Stomach (tissue), 4 donors: ENCODE measurements around the gene TMEM81.

Experiments
- CTCF ChIP-seq, 7 experiments: fragments of 450-650 bp in 4 of 7; fragments of 200-600 bp in 3 of 7; sonication (generic) in 3 of 7; IDR thresholded peaks; one replicate each; pipeline ENCODE4 v1.5.1; 2016 to 2019; ENCODE audit warnings: antibody characterized with exemption in 7 of 7, control low read depth in 2 of 7, mild to moderate bottlenecking in 1 of 7
- EP300 ChIP-seq: sonication (generic); formaldehyde crosslinking; IDR thresholded peaks from one replicate; pipeline ENCODE4 v1.6.1; 2017; ENCODE audit warnings: antibody characterized with exemption
- POLR2A ChIP-seq, 4 donors: fragments of 450-650 bp; IDR thresholded peaks; one replicate each; pipeline ENCODE4 v1.6.1; 2016; ENCODE audit warnings: antibody characterized with exemption in 4 of 4, control low read depth in 2 of 4, mild to moderate bottlenecking in 1 of 4, moderate library complexity in 1 of 4
- POLR2AphosphoS5 ChIP-seq, 3 donors: sonication (generic); formaldehyde crosslinking; IDR thresholded peaks; one replicate each; pipeline ENCODE4 v1.6.1; 2016; ENCODE audit warnings: antibody characterized with exemption in 3 of 3

GRCh38 chr1:205076245-205076761, 8.0 kb downstream of the TMEM81 start:
- no peak for TF ChIP-seq CTCF (IDR thresholded peaks at IDR 0.05)
- no peak for TF ChIP-seq POLR2A (IDR thresholded peaks at IDR 0.05)
- no peak for TF ChIP-seq EP300
- TF ChIP-seq POLR2AphosphoS5 (IDR thresholded peaks at IDR 0.05), result no peak
